GM12864 (cell line): ENCODE measurements around the gene DENND6B.
"Not testable (repeated sequence)": the region's sequence is repeated elsewhere in the genome, so short reads cannot be mapped to it uniquely, and the experiment has no call there.

Experiments
- DNase-seq: peaks from one replicate; pipeline ENCODE4 v3.0.0-alpha.2; 2011; ENCODE audit warnings: low read depth
- H3K4me3 ChIP-seq: 2 replicates; pipeline ENCODE4 v1.5.1; 2011; ENCODE audit warnings: mild to moderate bottlenecking, low read depth, low read length, control low read depth
- CTCF ChIP-seq: IDR thresholded peaks from 2 replicates; pipeline ENCODE4 v1.5.1; 2011; ENCODE audit warnings: low read depth, mild to moderate bottlenecking, moderate library complexity, low read length, control low read depth, inconsistent platforms; ENCODE audit errors: missing control alignments

The DENND6B gene

GRCh38 chr22:50326956-50327710 lies at the start of gene DENND6B:
Gene DENND6B, minus strand, starts transcription at chr22:50327012. Its CDS starts 24 bp downstream, at chr22:50326988.
- TF ChIP-seq CTCF, result peak; percentile 51
- H3K4me3 ChIP-seq, result peak within 1 kb of the TSS; percentile 86
- no peak for DNase-seq

- H3K4me3 ChIP-seq, result no peak overlapping the region
- DNase-seq, result no peak
- no peak for TF ChIP-seq CTCF
Measured at GRCh38 chr22:50376085-50376651, 49.4 kb upstream of the DENND6B start.

- TF ChIP-seq CTCF, result no peak
- no peak overlapping the region for H3K4me3 ChIP-seq
- DNase-seq, result no peak
Measured at GRCh38 chr22:50371101-50371648, 44.4 kb upstream of the DENND6B start.

GRCh38 chr22:50367778-50368500 lies 41.1 kb upstream of the DENND6B start:
- H3K4me3 ChIP-seq, result no peak overlapping the region
- DNase-seq, result no peak
- no peak for TF ChIP-seq CTCF

- H3K4me3 ChIP-seq, DNase-seq: not testable (repeated sequence)
Measured at GRCh38 chr22:50363803-50364194, 37.0 kb upstream of the DENND6B start.

GRCh38 chr22:50363166-50363802 lies 36.5 kb upstream of the DENND6B start:
- TF ChIP-seq CTCF, result no peak
- DNase-seq, result no peak
- no peak overlapping the region for H3K4me3 ChIP-seq

GRCh38 chr22:50361688-50362087 lies 34.9 kb upstream of the DENND6B start:
- no peak for DNase-seq
- H3K4me3 ChIP-seq, result no peak overlapping the region
- no peak for TF ChIP-seq CTCF
